Neural cell (in vitro differentiated cells): ENCODE results near the gene METTL26. TPM values are rescaled to one million over a fixed set of nuclear protein-coding genes. Genes with fewer than 3 reads are reported as not detected.

ENCODE experiments used
- H2AFZ ChIP-seq: fragments of 200-600, 300-800 bp; sonication (generic), shearing (Covaris generic); 2 replicates; pipeline ENCODE4 v1.6.0; 2014; ENCODE audit warnings: low read depth, mild to moderate bottlenecking, antibody characterized with exemption, low read length, moderate library complexity
- H3F3A ChIP-seq: fragments of 200-600 bp; shearing (Covaris generic); 2 replicates; pipeline ENCODE4 v1.6.1; 2016; ENCODE audit warnings: mild to moderate bottlenecking, moderate library complexity, mixed read lengths, antibody characterized with exemption, low read length; ENCODE audit not compliant: insufficient read depth, poor library complexity, severe bottlenecking
- H3K27ac ChIP-seq: fragments of 200-600, 300-800 bp; sonication (generic), shearing (Covaris generic); 2 replicates; pipeline ENCODE4 v1.5.1; 2014; ENCODE audit warnings: mild to moderate bottlenecking, low read length, moderate library complexity
- H3K27me3 ChIP-seq: fragments of 300-800, 200-600 bp; sonication (generic), shearing (Covaris generic); 2 replicates; pipeline ENCODE4 v1.6.0; 2014; ENCODE audit warnings: mild to moderate bottlenecking, low read depth, low read length, moderate library complexity; ENCODE audit not compliant: insufficient read depth
- H3K36me3 ChIP-seq: fragments of 300-800, 200-600 bp; sonication (generic), shearing (Covaris generic); 2 replicates; pipeline ENCODE4 v1.5.1; 2014; ENCODE audit warnings: mild to moderate bottlenecking, antibody characterized with exemption, low read length, moderate library complexity; ENCODE audit not compliant: insufficient read depth
- H3K4me2 ChIP-seq: fragments of 300-800, 200-600 bp; sonication (generic), shearing (Covaris generic); 2 replicates; pipeline ENCODE4 v1.6.0; 2014; ENCODE audit warnings: mild to moderate bottlenecking, low read length
- H3K4me3 ChIP-seq: fragments of 300-800, 200-600 bp; sonication (generic), shearing (Covaris generic); 2 replicates; pipeline ENCODE4 v1.5.1; 2014; ENCODE audit warnings: mild to moderate bottlenecking, low read length, moderate library complexity
- H3K79me2 ChIP-seq: fragments of 200-600 bp; shearing (Covaris generic); replicated peaks from 2 replicates; pipeline ENCODE4 v1.6.0; 2014; ENCODE audit warnings: mild to moderate bottlenecking, low read length, moderate library complexity; ENCODE audit not compliant: insufficient read depth
- H3K9ac ChIP-seq: fragments of 300-800, 200-600 bp; sonication (generic), shearing (Covaris generic); 2 replicates; pipeline ENCODE4 v1.6.1; 2016; ENCODE audit warnings: mild to moderate bottlenecking, low read length, mixed read lengths
- H3K9me2 ChIP-seq: fragments of 200-600 bp; shearing (Covaris generic); 2 replicates; pipeline ENCODE4 v1.6.1; 2016; ENCODE audit warnings: mild to moderate bottlenecking, low read length, mixed read lengths; ENCODE audit not compliant: insufficient read depth
- H3K9me3 ChIP-seq: fragments of 200-600, 300-800 bp; sonication (generic), shearing (Covaris generic); 2 replicates; pipeline ENCODE4 v1.6.1; 2016; ENCODE audit warnings: mild to moderate bottlenecking, mixed run types, low read length, moderate library complexity, mixed read lengths
- H4K20me1 ChIP-seq: fragments of 200-600 bp; shearing (Covaris generic); 2 replicates; pipeline ENCODE4 v1.6.1; 2016; ENCODE audit warnings: mild to moderate bottlenecking, mixed run types; ENCODE audit not compliant: insufficient read depth
- CTCF ChIP-seq: fragments of 450-650 bp; IDR thresholded peaks from 2 replicates; pipeline ENCODE4 v1.5.1; 2014; ENCODE audit warnings: antibody characterized with exemption, mild to moderate bottlenecking, moderate library complexity; ENCODE audit not compliant: poor library complexity, severe bottlenecking
- EP300 ChIP-seq: fragments of 450-650 bp; conservative IDR thresholded peaks from 2 replicates; pipeline ENCODE4 v1.6.1; 2014; ENCODE audit warnings: antibody characterized with exemption, mild to moderate bottlenecking, moderate library complexity; ENCODE audit not compliant: poor library complexity, severe bottlenecking
- EZH2 ChIP-seq: fragments of 200-600, 300-800 bp; shearing (Covaris generic), sonication (generic); IDR thresholded peaks from 2 replicates; pipeline ENCODE4 v1.6.1; 2014; ENCODE audit warnings: antibody characterized with exemption, low read length, borderline replicate concordance, mild to moderate bottlenecking; ENCODE audit not compliant: insufficient read depth, poor library complexity, severe bottlenecking
- MXI1 ChIP-seq: fragments of 450-650 bp; conservative IDR thresholded peaks from 2 replicates; pipeline ENCODE4 v1.6.1; 2014; ENCODE audit warnings: antibody characterized with exemption, mild to moderate bottlenecking; ENCODE audit not compliant: poor library complexity, severe bottlenecking
- POLR2AphosphoS5 ChIP-seq: IDR thresholded peaks from 2 replicates; pipeline ENCODE4 v1.6.1; 2012
- RAD21 ChIP-seq: fragments of 450-650 bp; conservative IDR thresholded peaks from 2 replicates; pipeline ENCODE4 v1.6.1; 2014; ENCODE audit warnings: antibody characterized with exemption, mild to moderate bottlenecking, moderate library complexity
- REST ChIP-seq: IDR thresholded peaks from 2 replicates; pipeline ENCODE4 v1.6.1; 2012; ENCODE audit warnings: borderline replicate concordance
- SMC3 ChIP-seq: fragments of 450-650 bp; conservative IDR thresholded peaks from 2 replicates; pipeline ENCODE4 v1.6.1; 2014; ENCODE audit warnings: antibody characterized with exemption, mild to moderate bottlenecking, moderate library complexity; ENCODE audit not compliant: poor library complexity
- TAF1 ChIP-seq: IDR thresholded peaks from 2 replicates; pipeline ENCODE4 v1.6.1; 2012; ENCODE audit warnings: low read depth
- polyA plus RNA-seq: library from polyadenylated mRNA; depleted of rRNA; stranded (reverse); fragments of >200 nt; gene quantifications from 2 replicates; pipeline ENCODE4 v1.2.3, GENCODE V29; 2014

The METTL26 gene
- polyA plus RNA-seq, 1 donor from 2014 or later = 127 TPM

- Histone ChIP-seq H3F3A (no peaks in the 10 kb centered on the region), H4K20me1 (peaks cover 4% of the 10 kb centered on the region), H3K79me2 (peaks cover 29% of the 10 kb centered on the region), H3K36me3 (peaks cover 7% of the 10 kb centered on the region), H3K9ac (no peak overlapping the region), H3K9me2 (no peaks in the 10 kb centered on the region), H3K27ac (no peak overlapping the region), H3K4me3 (no peak overlapping the region), H3K4me2 (no peak overlapping the region), H3K27me3 (no peaks in the 10 kb centered on the region), H3K9me3 (no peaks in the 10 kb centered on the region), H2AFZ (no peak overlapping the region)
- TF ChIP-seq CTCF (no peak), SMC3 (no peak), MXI1 (no peak), POLR2AphosphoS5 (no peak), EP300 (no peak), RAD21 (no peak), TAF1 (no peak), REST (no peak), EZH2 (no peak)
Observed at GRCh38 chr16:595094-595528, 41.0 kb downstream of the METTL26 start.

GRCh38 chr16:593807-594206 is 42.3 kb downstream of the METTL26 start:
- Histone ChIP-seq H3K27ac (no peak overlapping the region), H4K20me1 (peaks cover 4% of the 10 kb centered on the region), H3F3A (no peaks in the 10 kb centered on the region), H3K36me3 (peaks cover under 1% of the 10 kb centered on the region), H3K4me3 (no peak overlapping the region), H3K4me2 (no peak overlapping the region), H3K27me3 (no peaks in the 10 kb centered on the region), H3K9me2 (no peaks in the 10 kb centered on the region), H3K9me3 (no peaks in the 10 kb centered on the region), H3K79me2 (peaks cover 29% of the 10 kb centered on the region), H2AFZ (no peak overlapping the region), H3K9ac (no peak overlapping the region)
- no peak for TF ChIP-seq POLR2AphosphoS5
- no peak for TF ChIP-seq EZH2
- no peak for TF ChIP-seq SMC3
- no peak for TF ChIP-seq REST
- TF ChIP-seq MXI1 = no peak
- TF ChIP-seq CTCF = no peak
